Measurements from ENCODE around the gene TUBB1. TPM values are rescaled to one million over a fixed set of nuclear protein-coding genes. Genes with fewer than 3 reads are reported as not detected.
A peak's percentile ranks its signal among the peaks of the same experiment; 100 is the strongest.

TUBB1 gene
- total and polyA plus RNA-seq, 2 of the 13 experiments (the other 11 are each of a cell fraction or from before 2014, with no cell fraction given), result 0.11 to 57.6 TPM

- TF ChIP-seq ZBTB10 (CRISPR knock-in tag; IDR thresholded peaks at IDR 0.05; ENCODE audit: borderline replicate concordance), result no peak
- no peak for TF ChIP-seq MAFK (conservative IDR thresholded peaks at IDR 0.05 in 1 of 2, IDR thresholded peaks at IDR 0.05 in 1 of 2; ENCODE audit: low read length in 2 of 2)
- 0 out of 2 replicates have a peak, but pooled peaks have one; percentile 38 for TF ChIP-seq ZSCAN31 (CRISPR knock-in tag; IDR thresholded peaks at IDR 0.05; ENCODE audit: low read depth)
- TF ChIP-seq KLF11 (CRISPR knock-in tag; IDR thresholded peaks at IDR 0.05), result no peak
- no peak for TF ChIP-seq ZKSCAN5 (CRISPR knock-in tag; IDR thresholded peaks at IDR 0.05)
- no peak for TF ChIP-seq MBNL3 (CRISPR knock-in tag; conservative IDR thresholded peaks at IDR 0.05)
- TF ChIP-seq SRSF1 (optimal IDR thresholded peaks at IDR 0.05; ENCODE audit: low read depth, low read length), result peak; percentile 51
- TF ChIP-seq IRF9 (CRISPR knock-in tag; IDR thresholded peaks at IDR 0.05; ENCODE audit: borderline replicate concordance), result peak; percentile 17; the same call in 1 of the 2 replicates
- TF ChIP-seq MAZ (IDR thresholded peaks at IDR 0.05; ENCODE audit: borderline replicate concordance, low read depth, low read length), result no peak
- TF ChIP-seq MAZ (CRISPR knock-in tag; IDR thresholded peaks at IDR 0.05; ENCODE audit: low read depth), result 0 out of 2 replicates have a peak, but pooled peaks have one; percentile 26
- no peak for TF ChIP-seq NCOA2 (CRISPR knock-in tag; IDR thresholded peaks at IDR 0.05)
- TF ChIP-seq, protein P1, sequence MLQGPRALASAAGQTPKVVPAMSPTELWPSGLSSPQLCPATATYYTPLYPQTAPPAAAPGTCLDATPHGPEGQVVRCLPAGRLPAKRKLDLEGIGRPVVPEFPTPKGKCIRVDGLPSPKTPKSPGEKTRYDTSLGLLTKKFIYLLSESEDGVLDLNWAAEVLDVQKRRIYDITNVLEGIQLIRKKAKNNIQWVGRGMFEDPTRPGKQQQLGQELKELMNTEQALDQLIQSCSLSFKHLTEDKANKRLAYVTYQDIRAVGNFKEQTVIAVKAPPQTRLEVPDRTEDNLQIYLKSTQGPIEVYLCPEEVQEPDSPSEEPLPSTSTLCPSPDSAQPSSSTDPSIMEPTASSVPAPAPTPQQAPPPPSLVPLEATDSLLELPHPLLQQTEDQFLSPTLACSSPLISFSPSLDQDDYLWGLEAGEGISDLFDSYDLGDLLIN (CRISPR knock-in tag; IDR thresholded peaks at IDR 0.05; ENCODE audit: borderline replicate concordance), result no peak
- TF ChIP-seq, protein P2, sequence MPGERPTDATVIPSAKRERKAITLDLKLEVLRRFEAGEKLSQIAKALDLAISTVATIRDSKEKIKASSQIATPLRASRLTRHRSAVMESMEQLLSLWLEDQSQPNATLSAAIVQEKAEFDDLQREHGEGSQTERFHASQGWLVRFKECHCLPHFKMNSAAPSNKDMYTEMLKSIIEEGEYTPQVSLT (CRISPR knock-in tag; IDR thresholded peaks at IDR 0.05; ENCODE audit: borderline replicate concordance, low read depth), result no peak
- no peak for TF ChIP-seq HIVEP1 (CRISPR knock-in tag; IDR thresholded peaks at IDR 0.05)
- TF ChIP-seq TEAD3 (CRISPR knock-in tag; optimal IDR thresholded peaks at IDR 0.05; ENCODE audit: borderline replicate concordance), result no peak
- no peak for TF ChIP-seq LCORL (IDR thresholded peaks at IDR 0.05)
- peak; percentile 28; the same call in 1 of the 2 replicates for TF ChIP-seq LCORL (CRISPR knock-in tag; IDR thresholded peaks at IDR 0.05)
- no peak for TF ChIP-seq GMEB2 (CRISPR knock-in tag; IDR thresholded peaks at IDR 0.05; ENCODE audit: low read depth)
- TF ChIP-seq ASH2L (IDR thresholded peaks at IDR 0.05; ENCODE audit: insufficient read length, low read depth, low read length), result no peak
- TF ChIP-seq ZFP36 (IDR thresholded peaks at IDR 0.05; ENCODE audit: borderline replicate concordance, low read depth, low read length, partially characterized antibody), result no peak
- TF ChIP-seq MXD1 (CRISPR knock-in tag; IDR thresholded peaks at IDR 0.05), result 0 out of 2 replicates have a peak, but pooled peaks have one; percentile 24
- TF ChIP-seq XBP1 (CRISPR knock-in tag; IDR thresholded peaks at IDR 0.05), result no peak
Observed at GRCh38 chr20:59001449-59002171, 17.6 kb upstream of the TUBB1 start (continued).
